ENCODE results near the gene RHOA.
A peak's percentile ranks its signal among the peaks of the same experiment; 100 is the strongest.

The RHOA gene

DNA sequence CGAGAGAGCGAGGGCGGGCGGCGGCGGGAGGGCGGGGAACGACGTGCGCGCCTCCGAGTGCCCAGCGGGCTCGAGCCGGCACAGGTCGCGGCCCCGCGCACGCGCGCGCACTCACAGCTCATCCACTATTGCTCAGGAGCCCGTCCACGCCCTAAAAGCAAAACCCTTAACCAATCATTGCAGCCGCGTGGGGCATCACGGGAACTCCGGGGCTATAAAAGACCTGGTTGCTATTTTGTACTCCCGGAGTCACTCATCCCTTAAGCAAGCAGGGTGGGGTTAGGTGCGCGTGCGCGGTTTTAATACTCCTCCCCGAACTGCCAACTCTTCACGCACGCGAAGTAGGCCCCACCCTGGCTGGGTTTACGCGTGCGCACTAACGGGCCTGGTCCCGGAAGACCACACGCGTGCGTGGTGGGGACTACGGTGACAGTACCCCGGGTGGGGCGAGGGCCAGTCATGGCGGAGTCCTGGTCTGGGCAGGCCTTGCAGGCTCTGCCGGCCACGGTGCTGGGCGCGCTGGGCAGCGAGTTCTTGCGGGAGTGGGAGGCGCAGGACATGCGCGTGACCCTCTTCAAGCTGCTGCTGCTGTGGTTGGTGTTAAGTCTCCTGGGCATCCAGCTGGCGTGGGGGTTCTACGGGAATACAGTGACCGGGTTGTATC is at the start of gene RHOA, which contains the start of gene TCTA:
Gene RHOA, minus strand, starts transcription at position 9 of the 664 bp plus-strand sequence. CDS start 36,387 bp downstream, outside the sequence.
Gene TCTA, plus strand, starts transcription at position 456 of the 664 bp plus-strand sequence. Its CDS starts 4 bp downstream, at position 460.
- H3K27ac ChIP-seq = peak within 1 kb of the TSS; percentile 92
- DNase-seq (ENCODE audit: low read depth, low spot score) = peak; percentile 98

DNA sequence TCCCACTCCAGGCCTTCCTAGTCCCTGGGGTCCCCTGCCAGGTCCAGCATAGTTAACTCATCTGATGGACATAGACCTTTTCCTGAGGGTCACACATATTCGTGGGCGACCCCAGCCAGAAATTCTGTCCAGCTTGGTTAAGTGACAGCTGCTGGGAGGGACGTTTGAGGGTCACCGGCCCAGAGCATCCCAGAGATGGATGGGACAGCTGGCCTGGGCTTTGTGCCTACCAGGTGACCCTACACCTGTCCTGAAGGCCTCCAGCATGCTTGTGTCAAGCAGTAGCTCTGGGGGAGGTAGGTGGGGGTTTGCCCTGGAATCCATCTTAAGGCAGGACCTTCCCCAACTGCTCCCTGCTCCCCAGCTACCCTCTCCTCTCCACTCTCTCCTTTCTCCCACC is 49.2 kb upstream of the RHOA start:
- peak overlapping the region; percentile 75 for H3K27ac ChIP-seq
- DNase-seq (ENCODE audit: low read depth, low spot score) = no peak

DNA sequence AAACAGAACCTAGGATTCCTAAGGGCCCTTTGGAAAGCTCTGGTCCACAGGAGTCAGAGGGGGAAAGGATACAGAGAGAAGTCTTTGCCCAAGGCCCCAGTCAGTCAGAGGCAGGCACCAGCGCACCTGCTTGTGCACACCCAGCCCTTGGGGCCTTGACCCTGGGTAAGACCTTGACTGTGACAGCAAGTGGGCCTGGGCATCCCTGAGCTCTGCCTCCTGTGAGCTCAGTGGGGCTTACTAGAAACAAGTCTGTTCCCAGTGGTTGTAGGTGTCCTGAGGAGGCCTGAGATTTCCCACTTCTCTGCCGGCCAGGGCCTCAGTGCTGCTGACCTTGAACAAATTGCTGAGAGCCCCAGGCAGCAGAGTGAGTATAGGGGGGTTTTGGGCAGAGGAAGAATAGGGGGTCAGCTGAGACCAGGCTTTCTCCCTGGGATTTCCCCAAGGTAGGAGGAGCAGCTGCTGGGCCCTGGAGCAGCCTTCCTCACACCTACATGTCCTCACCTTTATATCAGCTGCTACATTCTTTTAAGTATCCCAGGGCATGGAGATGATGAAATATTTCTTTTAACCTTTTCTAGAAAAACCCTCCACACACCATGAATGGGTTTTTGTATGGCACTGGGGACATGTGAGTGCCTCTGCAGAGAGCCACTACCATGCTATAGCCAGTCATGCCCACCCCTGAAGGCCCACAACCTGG is 48.6 kb upstream of the RHOA start:
- DNase-seq (ENCODE audit: low read depth, low spot score) = no peak
- no peak overlapping the region for H3K27ac ChIP-seq

DNA sequence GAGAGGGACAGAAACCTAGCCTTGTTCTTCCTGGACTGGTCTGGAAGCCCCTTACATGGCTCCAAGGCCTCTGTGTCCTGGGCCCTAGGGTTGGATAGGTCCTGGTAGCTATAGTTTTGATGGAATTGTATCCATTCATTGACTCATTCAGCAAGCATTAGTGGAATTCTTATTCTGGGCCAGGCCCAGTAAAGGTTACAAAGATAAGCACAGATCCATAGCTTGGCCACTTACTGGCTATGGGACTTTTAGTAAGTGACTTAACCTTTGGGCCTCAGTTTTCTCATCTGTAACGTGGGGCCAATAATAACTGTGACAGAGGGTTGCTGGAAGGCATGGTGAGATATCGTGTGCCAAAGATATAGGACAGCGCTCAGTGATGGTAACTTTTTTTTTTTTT is 44.7 kb upstream of the RHOA start:
- H3K27ac ChIP-seq = no peak overlapping the region
- no peak for DNase-seq (ENCODE audit: low read depth, low spot score)

DNA sequence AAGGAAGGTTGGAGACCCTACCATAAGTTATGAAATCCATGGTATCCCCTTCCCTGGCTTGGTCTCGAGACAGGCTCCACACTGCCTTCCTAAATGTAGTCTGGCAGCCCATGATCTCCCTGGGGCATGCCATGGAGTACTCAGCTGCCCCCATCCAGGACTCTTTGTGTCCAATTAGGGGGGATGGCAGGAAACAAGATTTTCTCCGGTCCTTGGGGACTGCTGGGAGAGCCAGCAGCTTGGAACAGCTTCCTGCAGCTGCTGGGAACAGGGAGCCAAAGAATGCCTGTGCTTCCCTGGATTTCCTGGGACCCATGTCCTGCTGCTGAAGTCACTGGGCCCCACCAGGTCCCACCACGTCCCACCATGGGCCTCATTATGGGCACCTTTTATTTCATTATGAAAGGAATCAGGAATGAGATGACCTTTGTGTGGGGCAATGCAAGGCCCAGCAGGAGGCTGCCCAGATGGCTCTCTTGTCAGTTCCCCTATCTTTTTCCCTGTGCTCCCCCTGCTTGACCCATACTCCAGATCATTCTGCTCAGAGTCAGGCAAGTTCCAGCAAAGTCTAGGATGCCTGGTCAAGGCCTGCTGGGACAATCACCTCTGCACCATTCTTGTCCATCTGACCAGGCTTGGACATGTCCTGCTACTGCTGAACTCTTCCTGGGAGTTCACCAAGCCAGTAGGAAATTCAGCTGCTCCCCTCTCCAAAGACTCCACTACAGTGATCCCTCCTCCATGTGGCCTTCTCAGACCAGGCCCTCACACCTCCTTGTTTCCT is 43.3 kb upstream of the RHOA start:
- DNase-seq (ENCODE audit: low read depth, low spot score) = no peak
- H3K27ac ChIP-seq = no peak overlapping the region

DNA sequence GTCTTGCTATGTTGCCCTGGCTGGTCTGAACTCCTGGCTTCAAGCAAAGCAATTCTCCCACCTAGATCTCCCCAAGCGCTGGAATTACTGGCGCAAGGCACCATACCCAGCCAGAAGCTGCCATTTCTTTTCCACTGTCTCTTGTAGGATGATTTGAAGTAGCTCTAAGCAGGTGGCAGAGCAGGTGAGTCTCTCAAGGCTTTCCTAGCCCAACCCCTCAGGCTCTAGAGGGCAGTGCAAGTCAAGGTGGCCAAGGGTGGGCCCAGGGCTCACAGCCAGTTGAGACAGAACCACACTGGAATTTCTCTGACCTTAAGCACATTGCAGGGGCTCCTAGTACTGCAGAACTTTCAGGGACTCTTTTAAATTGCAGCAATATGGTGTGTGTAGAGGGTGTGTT is 42.7 kb upstream of the RHOA start:
- no peak for DNase-seq (ENCODE audit: low read depth, low spot score)
- H3K27ac ChIP-seq = no peak overlapping the region

DNA sequence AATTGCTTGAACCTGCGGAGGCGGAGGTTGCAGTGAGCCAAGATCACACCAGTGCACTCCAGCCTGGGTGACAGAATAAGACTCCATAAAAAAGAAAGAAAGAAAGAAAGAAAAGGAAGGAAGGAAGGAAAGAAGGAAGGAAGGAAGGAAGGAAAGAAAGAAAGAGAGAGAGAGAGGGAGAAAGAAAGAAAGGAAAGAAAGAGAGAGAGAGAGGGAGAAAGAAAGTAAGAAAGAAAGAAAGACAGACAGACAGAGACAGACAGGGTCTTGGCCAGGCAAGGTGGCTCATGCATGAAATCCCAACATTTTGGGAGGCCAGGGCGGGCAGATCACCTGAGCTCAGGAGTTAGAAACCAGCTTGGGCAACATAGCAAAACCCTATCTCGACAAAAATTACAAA is 41.8 kb upstream of the RHOA start:
- DNase-seq (ENCODE audit: low read depth, low spot score) = no peak
- H3K27ac ChIP-seq = no peak overlapping the region

DNA sequence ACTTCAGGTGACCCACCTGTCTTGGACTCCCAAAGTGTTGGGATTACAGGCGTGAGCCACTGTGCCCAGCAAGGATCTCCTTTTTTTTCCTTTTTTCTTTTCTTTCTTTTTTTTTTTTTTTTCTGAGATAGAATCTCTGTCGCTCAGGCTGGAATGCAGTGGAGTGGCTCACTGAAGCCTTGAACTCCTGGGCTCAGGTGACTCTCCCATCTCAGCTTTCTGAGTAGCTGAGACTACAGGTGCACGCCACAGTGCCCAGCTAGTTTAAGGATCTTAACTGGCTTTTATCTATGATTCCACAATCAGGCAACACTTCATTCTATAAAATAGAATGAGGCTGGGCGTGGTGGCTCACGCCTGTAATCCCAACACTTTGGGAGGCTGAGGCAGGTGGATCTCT is 33.6 kb upstream of the RHOA start:
- no peak overlapping the region for H3K27ac ChIP-seq
- DNase-seq (ENCODE audit: low read depth, low spot score) = no peak

DNA sequence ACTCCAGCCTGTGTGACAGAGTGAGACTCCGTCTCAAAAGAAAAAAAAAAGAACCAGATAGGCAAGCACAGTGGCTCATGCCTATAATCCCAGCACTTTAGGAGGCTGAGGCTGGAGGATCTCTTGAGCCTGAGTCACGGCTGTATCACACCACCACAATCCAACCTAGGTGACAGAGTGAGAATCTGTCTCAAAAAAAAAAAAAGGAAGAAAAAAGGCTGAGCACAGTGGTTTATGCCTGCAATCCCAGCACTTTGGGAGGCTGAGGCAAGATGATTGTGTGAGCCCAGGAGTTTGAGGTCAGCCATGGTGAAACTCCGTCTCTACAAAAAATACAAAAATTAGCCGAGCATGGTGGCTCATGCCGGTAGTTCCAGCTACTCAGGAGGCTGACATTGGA is 23.0 kb upstream of the RHOA start:
- no peak overlapping the region for H3K27ac ChIP-seq
- DNase-seq (ENCODE audit: low read depth, low spot score) = no peak

DNA sequence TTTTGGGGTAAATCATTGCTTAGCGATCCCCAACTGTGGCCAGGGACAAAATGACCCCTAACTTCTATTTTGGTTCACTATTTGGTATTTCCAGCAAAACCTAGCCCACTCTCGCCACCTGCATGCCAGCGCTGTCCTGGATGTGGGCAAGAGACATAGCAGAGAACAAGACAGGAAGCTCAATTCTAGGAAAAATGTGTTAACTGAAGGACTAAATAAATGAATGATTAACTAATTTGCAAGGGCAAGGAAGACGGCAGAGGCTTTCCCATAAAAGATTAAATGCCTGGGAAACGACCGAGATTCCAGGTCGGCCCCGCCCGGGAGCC is 16.9 kb upstream of the RHOA start:
- H3K27ac ChIP-seq = peak overlapping the region; percentile 86

DNA sequence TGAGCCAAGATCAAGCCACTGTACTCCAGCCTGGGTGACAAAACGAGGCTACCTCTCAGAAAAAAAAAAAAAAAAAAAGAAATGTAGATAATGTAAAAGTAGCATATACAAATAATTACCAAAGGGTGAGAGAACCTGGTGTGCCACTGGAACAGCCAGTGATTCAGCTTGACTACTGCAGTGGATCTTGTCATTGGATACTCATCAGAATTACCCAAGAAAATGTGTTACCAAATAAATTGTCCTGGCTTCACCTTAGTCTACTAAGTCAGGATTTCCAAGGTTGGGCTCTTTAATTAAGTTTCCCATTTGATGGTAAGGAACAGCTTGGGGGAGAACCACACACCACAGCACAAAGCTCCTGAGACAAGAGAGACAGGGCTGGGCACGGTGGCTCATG is 15.8 kb upstream of the RHOA start:
- DNase-seq (ENCODE audit: low read depth, low spot score) = no peak
- peak overlapping the region; percentile 86 for H3K27ac ChIP-seq

More for the DNA sequence above, 16.9 kb upstream of the RHOA start:
- no peak for DNase-seq (ENCODE audit: low read depth, low spot score)

DNA sequence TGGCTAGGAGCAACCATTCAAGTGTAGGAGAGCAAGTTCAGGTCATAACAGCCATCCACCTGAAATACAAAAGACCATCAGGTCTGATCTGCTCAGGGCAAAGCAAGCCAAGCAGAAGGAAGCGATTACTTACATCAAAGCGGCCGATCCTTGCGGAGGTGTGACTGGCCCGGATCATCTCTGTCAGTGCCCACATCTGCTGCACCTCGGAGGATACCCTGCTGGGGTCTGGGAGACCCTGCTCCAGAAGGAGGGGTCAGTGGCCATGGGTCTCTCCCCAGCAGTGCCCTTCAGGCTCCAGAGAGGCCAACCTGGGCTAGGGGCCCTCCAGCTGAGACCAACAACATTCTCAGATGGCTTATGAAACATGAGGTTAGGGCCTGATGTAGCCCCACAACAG is 13.0 kb upstream of the RHOA start:
- H3K27ac ChIP-seq = no peak overlapping the region
- no peak for DNase-seq (ENCODE audit: low read depth, low spot score)

DNA sequence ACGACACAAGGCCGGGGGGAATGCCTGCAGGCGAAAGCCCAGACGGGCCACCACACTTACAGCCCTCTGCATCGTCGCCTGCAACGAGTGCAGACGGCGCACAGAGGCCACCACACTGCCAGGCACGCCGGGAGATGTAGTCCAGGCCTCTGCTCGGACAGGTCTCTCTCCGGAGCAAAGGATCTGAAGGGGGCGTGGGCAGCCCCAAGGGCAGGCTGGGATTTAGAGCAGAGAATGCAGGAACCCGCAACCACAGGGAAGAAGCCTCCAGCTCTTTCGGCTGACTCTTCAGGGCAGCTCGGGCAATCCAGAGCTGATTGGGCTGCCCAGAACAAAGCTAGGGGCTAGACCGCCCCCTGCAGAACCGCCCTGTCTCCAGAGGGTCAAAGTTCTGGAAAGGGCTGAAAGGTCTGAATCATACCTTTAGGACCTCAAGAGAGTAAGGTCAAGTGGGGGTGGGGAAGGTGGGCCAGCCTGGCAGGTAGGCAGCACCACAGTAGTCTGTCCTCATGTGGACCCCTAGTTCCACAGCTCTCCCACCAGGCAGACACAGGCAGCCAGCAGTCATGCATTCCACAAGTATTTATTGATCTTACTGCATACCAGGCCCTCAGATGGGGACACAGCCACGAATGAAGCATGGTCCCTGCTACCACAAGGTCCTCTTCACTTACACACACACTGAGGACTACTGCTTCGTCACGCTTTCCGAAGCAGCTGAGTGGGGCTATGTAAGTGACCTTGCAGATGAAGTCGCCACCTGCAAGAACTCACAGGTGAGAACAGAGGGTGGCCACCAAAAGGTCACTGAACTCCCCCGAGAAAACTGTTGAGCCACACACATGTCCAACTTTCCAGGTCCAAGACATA is 10.8 kb upstream of the RHOA start, which contains the start of gene AMT:
Gene AMT, minus strand, starts transcription at position 95 of the 870 bp plus-strand sequence. Its CDS starts 23 bp downstream, at position 72.
- DNase-seq (ENCODE audit: low read depth, low spot score) = no peak
- H3K27ac ChIP-seq = peak within 1 kb of the TSS; percentile 72

DNA sequence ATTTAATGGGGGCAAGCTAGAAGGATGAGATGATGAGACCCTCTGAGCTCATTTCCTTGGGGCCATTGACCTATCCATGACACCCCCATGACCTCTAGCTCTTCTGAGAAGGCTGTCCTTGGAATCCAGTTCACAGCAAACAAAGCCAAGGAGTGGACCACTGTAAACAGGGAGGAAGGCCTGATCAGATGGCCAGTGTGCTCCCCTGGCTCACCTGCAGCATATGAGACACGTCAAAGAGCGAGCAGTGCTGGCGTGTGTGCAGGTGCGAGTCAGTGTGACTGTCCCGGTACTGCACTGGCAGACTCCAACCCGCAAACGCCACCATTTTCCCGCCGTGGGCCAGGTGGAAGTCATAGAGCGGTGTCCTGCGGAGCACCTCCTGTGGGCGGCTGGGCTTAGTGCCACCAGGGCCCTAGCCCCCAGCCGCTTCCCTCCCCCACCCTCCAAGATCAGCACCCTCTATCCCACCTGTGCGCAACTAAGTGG is 10.2 kb upstream of the RHOA start:
- peak overlapping the region; percentile 72 for H3K27ac ChIP-seq
- DNase-seq (ENCODE audit: low read depth, low spot score) = no peak

DNA sequence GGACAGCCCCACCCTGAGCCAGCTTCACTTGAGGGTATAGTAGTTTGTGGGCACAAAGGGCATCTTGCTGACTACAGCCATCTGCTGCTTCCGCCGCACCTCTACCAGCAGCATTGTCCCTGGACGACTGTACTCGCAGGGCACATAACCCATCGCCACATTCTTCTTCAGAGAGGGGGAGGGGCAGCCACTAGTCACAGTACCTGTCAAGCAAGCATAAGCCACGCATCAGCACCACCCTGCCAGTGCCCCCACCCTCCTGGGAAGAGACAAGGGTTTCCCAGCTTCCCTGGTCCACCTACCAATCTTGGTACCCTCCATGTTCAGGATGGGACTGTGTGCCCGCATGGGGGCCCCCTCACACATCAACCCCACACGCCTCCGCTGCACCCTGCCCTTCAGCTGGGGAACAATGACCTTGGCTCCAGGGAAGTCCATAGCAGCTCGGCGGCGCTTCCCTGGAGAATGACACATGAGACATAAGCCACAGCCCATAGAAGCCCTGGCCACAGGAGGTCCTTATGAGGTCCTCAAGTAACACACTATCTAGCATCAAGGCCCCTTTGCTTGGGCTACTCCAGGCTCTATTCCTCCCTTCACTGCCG is 5.8 kb upstream of the RHOA start:
- H3K27ac ChIP-seq = no peak overlapping the region
- DNase-seq (ENCODE audit: low read depth, low spot score) = no peak

DNA sequence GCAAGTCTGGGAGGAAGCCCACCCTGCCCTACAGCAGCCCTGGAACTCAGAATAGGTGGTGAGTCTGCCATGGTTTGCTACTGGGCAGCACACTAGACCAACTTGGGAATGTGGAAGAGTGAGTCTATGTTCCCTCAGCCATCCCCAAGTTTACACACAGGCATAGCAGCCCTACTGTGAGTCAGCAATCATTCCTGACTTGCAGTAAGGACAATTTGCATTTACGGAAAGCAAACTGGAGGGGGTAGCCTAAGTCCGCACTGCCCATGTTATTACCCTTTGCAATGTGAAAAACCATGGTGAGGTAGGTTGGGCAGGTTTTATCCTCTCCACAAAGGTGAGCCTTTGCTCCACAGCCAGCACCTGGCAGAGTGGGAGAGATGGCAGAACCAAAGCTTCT is 5.1 kb upstream of the RHOA start:
- DNase-seq (ENCODE audit: low read depth, low spot score) = no peak

DNA sequence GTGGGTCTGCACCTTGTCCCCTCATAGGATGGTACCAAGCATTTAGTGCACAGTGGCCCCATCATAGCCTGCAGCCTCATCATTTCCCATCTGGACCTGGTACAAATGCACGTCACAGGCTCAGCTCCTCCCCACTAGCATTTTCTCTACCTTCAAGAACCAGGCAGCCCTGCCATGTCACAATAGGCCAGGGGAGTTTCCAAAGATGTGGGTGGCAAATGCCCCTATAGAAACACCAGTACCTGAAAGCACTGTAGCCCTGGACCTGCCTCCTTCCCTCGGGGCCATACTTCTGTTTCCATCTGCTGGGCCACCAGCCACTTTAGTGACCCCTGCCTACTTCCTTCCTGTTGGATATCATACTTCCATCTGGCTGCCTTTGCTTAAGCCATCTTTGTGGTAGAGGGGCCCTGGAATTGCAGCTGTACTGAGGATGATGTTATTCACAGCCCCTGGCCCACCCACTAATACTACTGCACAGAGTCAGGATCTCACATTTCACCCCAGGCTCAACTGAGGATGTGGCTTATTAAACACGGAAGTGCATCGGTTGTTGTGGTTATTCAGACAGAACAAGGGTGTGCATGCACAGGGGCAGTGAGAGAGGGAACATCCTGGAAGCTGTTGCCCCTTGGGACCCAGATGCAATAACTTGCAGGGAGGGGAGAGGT is 4.3 kb upstream of the RHOA start:
- no peak for DNase-seq (ENCODE audit: low read depth, low spot score)
- H3K27ac ChIP-seq = peak overlapping the region; percentile 13

More for the DNA sequence above, 5.1 kb upstream of the RHOA start:
- H3K27ac ChIP-seq = peak overlapping the region; percentile 13

DNA sequence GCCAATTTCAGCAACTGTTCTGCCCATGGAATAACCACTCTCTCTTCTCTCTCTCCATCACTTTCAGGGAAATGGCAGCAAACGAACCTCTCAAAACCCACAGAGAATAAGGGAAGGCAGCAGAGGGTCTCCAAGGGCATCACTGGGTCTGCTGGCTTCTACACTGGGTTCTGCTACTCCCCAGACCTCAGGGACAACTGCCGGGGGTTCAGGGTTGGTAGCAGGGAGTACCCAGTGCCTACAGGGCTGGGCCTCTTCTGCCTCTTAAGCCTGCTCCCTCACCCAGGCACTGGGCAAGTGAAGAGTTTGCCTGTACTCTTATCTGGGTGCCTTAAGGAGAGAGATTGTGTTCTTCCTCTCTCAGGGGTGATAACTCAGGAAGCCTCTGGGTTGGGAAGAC is 3.0 kb upstream of the RHOA start:
- no peak for DNase-seq (ENCODE audit: low read depth, low spot score)
- no peak overlapping the region for H3K27ac ChIP-seq

DNA sequence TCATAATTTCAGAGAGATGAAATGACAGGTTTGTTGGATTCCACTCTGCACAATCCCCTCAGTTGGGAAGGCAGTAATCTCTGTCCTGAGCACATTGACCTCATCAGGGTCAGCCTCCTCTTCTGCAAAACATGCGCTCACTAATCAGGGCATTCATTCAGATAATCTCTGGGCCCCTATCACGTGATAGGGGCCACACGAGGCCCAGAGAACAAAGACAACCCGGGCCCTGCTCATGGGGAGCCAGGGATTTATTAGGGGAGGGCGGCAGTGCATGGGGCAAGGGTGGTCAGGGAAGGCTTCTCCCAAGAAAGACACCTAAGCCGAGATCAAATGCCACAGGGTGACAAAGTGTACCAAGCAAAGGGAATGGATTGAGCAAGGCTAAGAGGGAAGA is 1.6 kb upstream of the RHOA start:
- H3K27ac ChIP-seq = no peak overlapping the region
- DNase-seq (ENCODE audit: low read depth, low spot score) = no peak
